Measurements from ENCODE around the gene GDF11. TPM values are rescaled to one million over a fixed set of nuclear protein-coding genes. Genes with fewer than 3 reads are reported as not detected.

Gene GDF11
- total RNA-seq, 1 experiment from 2014 or later: 31.8 TPM

GRCh38 chr12:55694188-55694515 is 48.8 kb upstream of the GDF11 start:
- H2AK5ac ChIP-seq (ENCODE audit: insufficient read length, low read length): no peak overlapping the region
- no peak overlapping the region for H2BK12ac ChIP-seq (ENCODE audit: insufficient read length, low read depth, low read length)
- no peak overlapping the region for H3K27ac ChIP-seq (ENCODE audit: insufficient read length, low read depth, low read length)
- Mint-ChIP-seq H3K9me3 (no peaks in the 10 kb centered on the region), H3K27ac (peak overlapping the region in 1 of 3 experiments; percentile 70; a peak in 1 of 7 replicates), H3K27me3 (ENCODE audit: low read depth) (no peaks in the 10 kb centered on the region), H3K4me1 (no peaks in the 10 kb centered on the region), H3K36me3 (ENCODE audit: insufficient read depth in 1 of 3, low read depth in 3 of 3) (peaks cover 32 to 55% (median 44%) of the 10 kb centered on the region in 3 experiments), H3K4me3 (no peak overlapping the region)
- no peak overlapping the region for H3K23ac ChIP-seq (ENCODE audit: insufficient read length, low read depth, low read length)
- H3K4me1 ChIP-seq (ENCODE audit: insufficient read depth, low read length): no peaks in the 10 kb centered on the region
- no peaks in the 10 kb centered on the region for H3K9me3 ChIP-seq (ENCODE audit: control insufficient read depth, low read depth, low read length)
- no peak overlapping the region for H2BK5ac ChIP-seq (ENCODE audit: insufficient read length, low read length)
- H3K79me1 ChIP-seq (ENCODE audit: insufficient read depth, low read depth, low read length, poor library complexity, severe bottlenecking): no peaks in the 10 kb centered on the region
- H2AFZ ChIP-seq (ENCODE audit: low read length): no peak overlapping the region
- no CpG with 5 or more reads among the region's 7 CpGs for WGBS (ENCODE audit: extremely low coverage, insufficient read length, low lambda C conversion rate)
- no peak overlapping the region for H3K18ac ChIP-seq (ENCODE audit: insufficient read length, low read depth, low read length)
- no peak overlapping the region for H3K4me2 ChIP-seq (ENCODE audit: insufficient read depth, insufficient read length, low read length)
- no peak overlapping the region for H2BK20ac ChIP-seq (ENCODE audit: low read depth, low read length, poor library complexity, severe bottlenecking)
- no peak overlapping the region for H2BK15ac ChIP-seq (ENCODE audit: low read depth, low read length)
- no peak for TF ChIP-seq CTCF (conservative IDR thresholded peaks at IDR 0.05)
- H3K27me3 ChIP-seq (ENCODE audit: insufficient read depth, low read length): no peaks in the 10 kb centered on the region
- no peaks in the 10 kb centered on the region for H3K79me2 ChIP-seq (ENCODE audit: insufficient read depth, low read length)
- H4K8ac ChIP-seq (replicated peaks; ENCODE audit: insufficient read length, low read depth, low read length): no peak overlapping the region
- H3K14ac ChIP-seq (ENCODE audit: insufficient read depth, low read length): no peak overlapping the region
- H3T11ph ChIP-seq (ENCODE audit: low read length): no peak overlapping the region
- H3K23me2 ChIP-seq (ENCODE audit: insufficient read length, low read depth, low read length, poor library complexity, severe bottlenecking): no peaks in the 10 kb centered on the region
- H4K91ac ChIP-seq (ENCODE audit: insufficient read length, low read depth, low read length): no peak overlapping the region
- no peak overlapping the region for H3K56ac ChIP-seq (ENCODE audit: insufficient read length, low read depth, low read length)
- H3K9ac ChIP-seq (ENCODE audit: extremely low read depth, insufficient read length, low read length): no peak overlapping the region
- DNase-seq: no peak
- no peak overlapping the region for H2BK120ac ChIP-seq (ENCODE audit: low read depth, low read length, poor library complexity, severe bottlenecking)
- no peak overlapping the region for H4K5ac ChIP-seq (ENCODE audit: insufficient read length, low read depth, low read length)
- no peak overlapping the region for H3K4ac ChIP-seq (ENCODE audit: low read depth, low read length)
- no peaks in the 10 kb centered on the region for H4K20me1 ChIP-seq (ENCODE audit: control insufficient read depth, insufficient read depth, insufficient read length)
